Adipose tissue (tissue), 3 donors: Measurements from ENCODE around the gene ADGRG3. TPM values are rescaled to one million over a fixed set of nuclear protein-coding genes. Genes with fewer than 3 reads are reported as not detected.
"Not testable (repeated sequence)": the region's sequence is repeated elsewhere in the genome, so short reads cannot be mapped to it uniquely, and the experiment has no call there.

Experiments
- H3K27ac ChIP-seq: one replicate; pipeline ENCODE4 v1.5.1; 2013; ENCODE audit warnings: low read depth, low read length
- whole genome bisulfite sequencing, 3 donors: extraction: QIAGEN DNeasy Blood & Tissue Kit; methylation state at CpG; one replicate each; pipeline ENCODE4 v1.1.7; 2013; 5-methylcytosine and 5-hydroxymethylcytosine counted together
- polyA plus RNA-seq, 3 donors: library from polyadenylated mRNA; stranded (reverse); fragments of 200-250 nt; gene quantifications; one replicate each; pipeline ENCODE4 v1.2.3, GENCODE V29; 2013
- donor health status: healthy with polysubstance abuse.
- donor health status: Bipolar disorder and iron deficiency.
- donor health status: healthy.

The ADGRG3 gene
- polyA plus RNA-seq, 3 donors, result 0.32 to 15.7 (median 8.4) TPM

DNA sequence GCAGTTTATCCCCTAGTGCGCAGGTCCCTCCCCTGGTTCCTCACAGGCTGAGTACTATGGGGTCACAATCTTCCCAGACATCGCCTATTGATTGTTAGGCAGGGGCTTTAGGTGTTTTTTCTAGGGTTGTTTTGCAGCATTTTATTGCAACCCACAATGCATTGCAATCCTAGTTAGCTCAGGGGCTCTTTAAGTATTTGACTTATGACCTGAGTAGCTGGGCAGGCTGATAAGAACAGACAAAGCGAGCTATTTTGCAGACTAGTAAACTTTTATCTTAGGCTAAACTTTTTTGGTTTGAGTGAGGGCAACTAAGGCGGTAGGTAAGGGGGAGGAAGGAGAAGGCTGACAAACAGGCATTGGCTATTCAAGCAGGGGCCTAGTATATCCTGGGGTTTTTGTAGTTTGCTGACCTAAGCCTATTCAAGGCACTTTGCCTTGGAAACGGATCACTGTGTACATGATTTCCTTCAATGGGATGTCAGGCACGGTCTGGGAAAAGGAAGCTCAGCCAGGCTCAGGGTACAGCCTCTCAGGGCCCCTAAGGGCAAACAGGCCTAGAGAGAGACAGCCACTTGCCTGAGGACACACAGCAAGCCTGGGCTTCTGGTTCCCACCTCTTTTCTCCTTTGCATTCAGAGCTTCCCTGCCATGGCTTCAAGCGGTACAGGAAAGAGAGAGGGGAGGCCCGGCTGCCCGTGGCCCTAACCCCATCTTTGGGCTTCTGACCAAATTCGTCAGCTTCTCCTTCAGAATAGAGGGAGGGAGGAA lies 32.9 kb downstream of the ADGRG3 start:
- H3K27ac ChIP-seq, result no peak overlapping the region
- 43 to 67% (median 65%) methylated on average over 10 of the region's 10 CpGs for WGBS, 3 donors

GRCh38 chr16:57701759-57702371 lies 33.8 kb downstream of the ADGRG3 start:
- 73 to 83% (median 74%) methylated on average over 23 of the region's 23 CpGs for WGBS, 3 donors
- no peak overlapping the region for H3K27ac ChIP-seq

DNA sequence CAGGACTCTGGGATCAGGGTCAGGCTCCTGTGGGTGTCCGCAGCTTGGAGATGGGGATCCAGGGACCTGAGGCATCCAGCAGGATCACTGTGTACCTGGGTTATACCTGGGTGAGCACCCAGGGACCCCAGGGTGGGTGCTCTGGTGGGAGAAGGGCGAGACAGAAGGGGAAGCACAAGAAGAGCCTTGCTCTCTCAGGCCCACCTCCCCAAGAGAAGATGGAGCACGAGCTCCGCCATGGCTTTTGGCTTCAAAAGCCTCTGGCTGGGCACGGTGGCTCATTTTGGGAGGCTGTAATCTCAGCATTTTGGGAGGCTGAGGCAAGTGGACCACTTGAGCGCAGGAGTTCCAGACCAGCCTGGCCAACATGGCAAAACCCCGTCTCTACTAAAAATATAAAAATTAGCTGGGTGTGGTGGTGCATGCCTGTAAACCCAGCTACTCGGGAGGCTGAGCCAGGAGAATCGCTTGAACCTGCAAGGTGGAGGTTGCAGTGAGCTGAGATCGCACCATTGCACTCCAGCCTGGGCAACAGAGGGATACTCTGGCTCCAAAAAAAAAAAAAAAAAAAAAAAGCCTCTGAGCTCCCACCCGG lies 35.4 kb downstream of the ADGRG3 start:
- H3K27ac ChIP-seq, result no peak overlapping the region
- 68 to 94% (median 91%) methylated on average over 11 of the region's 11 CpGs for WGBS, 3 donors

DNA sequence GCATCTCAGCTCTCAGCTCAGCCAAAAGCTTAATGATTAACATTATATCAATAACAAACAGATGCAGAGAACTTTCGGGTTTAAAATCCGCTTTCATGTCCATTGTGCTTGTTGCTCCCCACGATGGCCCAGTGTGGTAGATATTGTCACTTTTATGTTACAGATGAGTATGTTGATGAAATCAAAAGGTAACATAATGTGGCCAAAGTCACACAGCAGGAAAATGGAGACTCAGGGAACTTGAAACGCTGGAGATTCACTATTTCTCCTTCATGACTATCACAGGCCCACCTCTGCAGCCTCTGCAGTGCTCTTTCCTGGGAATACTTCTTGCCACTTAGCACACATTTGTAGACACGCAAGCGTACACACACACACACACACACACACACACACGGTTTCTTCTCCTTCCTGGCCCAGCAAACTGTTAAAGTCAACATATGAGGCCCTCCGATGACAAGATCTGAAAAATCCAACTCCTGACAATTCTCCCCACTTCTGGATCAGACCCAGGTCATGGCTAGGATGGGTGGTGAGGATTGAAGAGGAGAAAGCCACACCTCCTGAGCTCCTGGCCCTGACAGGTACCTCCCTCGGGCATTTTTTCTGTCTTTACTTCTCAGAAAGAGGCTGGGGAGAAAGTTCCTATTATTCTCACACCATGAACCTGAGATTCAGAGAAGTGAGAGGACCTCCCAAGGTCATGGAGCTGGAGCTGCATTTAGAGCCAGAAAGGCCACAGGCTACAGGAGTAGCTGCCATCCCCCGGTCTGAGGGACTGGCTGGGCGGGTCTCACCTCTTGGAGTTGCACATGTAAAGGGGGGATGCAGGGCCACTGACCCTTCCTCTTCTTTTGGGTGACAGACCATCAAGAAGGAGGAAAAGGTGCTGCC lies 36.2 kb downstream of the ADGRG3 start:
- no peak overlapping the region for H3K27ac ChIP-seq
- 36 to 75% (median 73%) methylated on average over 11 of the region's 11 CpGs for WGBS, 3 donors

DNA sequence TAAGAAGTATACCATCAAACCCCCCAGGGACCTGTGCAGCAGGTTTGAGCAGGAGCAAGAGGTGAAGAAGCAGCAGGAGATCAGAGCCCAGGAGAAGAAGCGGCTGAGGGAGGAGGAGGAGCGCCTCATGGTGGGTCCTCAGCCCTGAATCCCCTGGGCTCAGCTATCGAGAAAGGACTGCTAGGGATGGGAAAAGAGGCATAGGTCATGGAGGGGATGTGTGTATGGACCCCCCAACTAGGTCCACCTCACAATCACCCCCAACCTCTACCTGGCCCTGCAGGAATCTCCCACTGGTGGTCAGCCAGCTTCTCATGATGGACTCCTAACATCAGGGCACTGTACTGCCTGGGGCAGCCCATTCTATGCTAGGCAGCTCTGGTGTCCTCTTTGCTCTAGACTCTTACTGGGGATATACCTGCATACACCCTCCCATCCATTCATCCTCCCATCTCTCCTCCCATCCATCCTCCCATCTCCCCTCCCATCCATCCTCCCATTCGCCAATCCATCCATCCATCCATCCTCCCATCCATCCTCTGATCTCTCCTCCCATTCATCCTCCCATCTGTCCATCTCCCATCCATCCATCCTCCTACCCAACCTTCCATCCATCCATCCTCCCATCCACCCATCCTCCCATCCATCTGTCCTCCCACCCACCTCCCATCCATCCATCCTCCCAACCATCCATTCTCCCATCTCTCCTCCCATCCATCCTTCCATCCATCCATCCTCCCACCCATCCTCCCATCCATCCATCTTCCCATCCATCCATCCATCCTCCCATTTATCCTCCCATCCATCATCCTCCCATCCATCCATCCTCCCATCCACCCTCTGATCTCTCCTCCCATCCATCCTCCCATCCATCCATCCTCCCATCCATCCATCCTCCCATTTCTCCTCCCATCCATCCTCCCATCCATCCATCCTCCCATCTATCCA lies 37.1 kb downstream of the ADGRG3 start:
- 93 to 96% (median 94%) methylated on average over 4 of the region's 4 CpGs for WGBS, 3 donors
- no peak overlapping the region for H3K27ac ChIP-seq

DNA sequence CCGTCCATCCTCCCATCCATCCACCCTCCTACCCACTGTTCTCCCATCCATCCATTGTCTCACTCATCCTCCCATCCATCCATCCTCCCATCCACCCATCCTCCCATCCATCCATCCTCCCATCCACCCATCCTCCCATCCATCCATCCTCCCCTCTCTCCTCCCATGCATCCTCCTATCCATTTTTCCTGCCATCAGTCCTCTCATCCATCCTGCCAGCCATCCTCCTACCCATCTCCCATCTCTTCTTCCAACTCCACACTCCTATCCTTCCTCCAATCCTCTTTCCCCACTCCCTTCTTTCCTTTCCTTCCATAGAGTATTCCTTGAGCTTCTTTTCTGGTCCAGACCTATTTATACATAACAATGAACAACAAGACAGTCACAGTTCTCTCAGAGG lies 38.6 kb downstream of the ADGRG3 start:
- no peak overlapping the region for H3K27ac ChIP-seq
- 88 to 89% methylated on average over 1 of the region's 1 CpG; no CpG with 5 or more reads in 1 of the 3 donors for WGBS, 3 donors

GRCh38 chr16:57707331-57707730 lies 39.2 kb downstream of the ADGRG3 start:
- no peak overlapping the region for H3K27ac ChIP-seq
- WGBS, 3 donors, result 90 to 92% (median 91%) methylated on average over 11 of the region's 11 CpGs

DNA sequence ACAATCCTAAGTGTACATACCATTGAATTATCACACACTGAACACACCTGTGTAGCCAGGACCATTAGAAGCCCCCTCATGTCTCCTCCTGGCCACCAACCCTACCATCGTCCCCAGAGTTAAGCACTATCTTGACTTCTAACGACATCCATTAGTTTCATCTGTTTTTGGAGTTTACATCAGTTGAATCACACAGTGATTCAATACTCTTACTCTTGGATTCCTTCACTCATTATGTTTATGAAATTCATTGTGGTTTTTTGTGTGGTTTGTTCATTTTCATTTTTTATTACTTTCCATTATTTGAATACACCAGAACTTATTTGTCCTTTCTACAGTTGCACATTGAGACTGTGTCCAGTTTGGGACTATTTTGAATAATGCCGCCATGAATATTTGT lies 40.1 kb downstream of the ADGRG3 start:
- WGBS, 3 donors, result 85 to 92% (median 86%) methylated on average over 3 of the region's 3 CpGs

DNA sequence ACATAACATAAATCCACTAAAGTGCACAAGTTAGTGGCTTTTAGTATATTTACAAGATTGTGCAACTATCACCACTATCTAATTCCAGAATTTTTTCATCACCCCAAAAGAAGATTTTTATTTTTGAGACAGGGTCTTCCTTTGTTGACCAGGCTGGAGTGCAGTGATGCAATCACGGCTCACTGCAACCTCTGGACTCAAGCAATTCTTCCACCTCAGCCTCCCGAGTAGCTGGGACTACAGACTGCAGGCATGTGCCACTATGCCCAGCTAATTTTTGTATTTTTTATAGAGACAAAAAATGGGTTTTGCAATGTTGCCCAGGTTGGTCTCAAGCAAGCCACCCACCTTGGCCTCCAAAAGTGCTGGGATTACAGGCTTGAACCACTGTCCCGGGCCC lies 41.6 kb downstream of the ADGRG3 start:
- no peak overlapping the region for H3K27ac ChIP-seq
- WGBS, 3 donors, result 79 to 91% (median 91%) methylated on average over 3 of the region's 3 CpGs

More for the DNA sequence above, 40.1 kb downstream of the ADGRG3 start:
- H3K27ac ChIP-seq, result no peak overlapping the region

DNA sequence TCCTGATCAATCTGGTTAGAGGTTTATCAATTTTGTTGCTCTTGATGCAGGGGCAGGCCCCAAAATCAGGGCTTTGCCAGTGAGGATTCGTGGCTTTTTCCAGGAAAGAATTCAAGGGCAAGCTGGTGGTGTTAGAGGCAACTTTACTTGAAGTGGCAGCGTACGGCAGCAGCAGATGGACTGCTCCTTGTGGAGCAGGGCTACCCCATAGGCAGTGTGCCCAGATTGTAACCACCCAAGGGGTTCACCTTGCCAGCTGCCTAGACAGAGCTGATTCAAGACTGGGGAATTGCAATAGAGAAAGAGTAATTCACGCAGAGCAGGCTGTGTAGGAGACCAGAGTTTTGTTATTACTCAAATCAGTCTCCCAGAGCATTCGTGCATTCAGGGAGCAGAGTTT lies 43.2 kb downstream of the ADGRG3 start:
- H3K27ac ChIP-seq, result no peak overlapping the region
- WGBS, 3 donors, result 88 to 93% (median 89%) methylated on average over 5 of the region's 5 CpGs

GRCh38 chr16:57711993-57712392 lies 43.9 kb downstream of the ADGRG3 start:
- WGBS, 3 donors, result 93 to 96% (median 94%) methylated on average over 3 of the region's 3 CpGs
- no peak overlapping the region for H3K27ac ChIP-seq

- not testable (repeated sequence) for H3K27ac ChIP-seq
- 67 to 83% (median 76%) methylated on average over 6 of the region's 6 CpGs for WGBS, 3 donors
These were observed 44.5 kb downstream of the ADGRG3 start for GRCh38 chr16:57712569-57712968.

GRCh38 chr16:57713596-57713995 lies 45.5 kb downstream of the ADGRG3 start:
- WGBS, 3 donors, result 85 to 92% (median 90%) methylated on average over 8 of the region's 8 CpGs
- H3K27ac ChIP-seq, result no peak overlapping the region

- WGBS, 3 donors, result 87 to 92% (median 92%) methylated on average over 6 of the region's 6 CpGs
These were observed 45.9 kb downstream of the ADGRG3 start for GRCh38 chr16:57714047-57714446.

DNA sequence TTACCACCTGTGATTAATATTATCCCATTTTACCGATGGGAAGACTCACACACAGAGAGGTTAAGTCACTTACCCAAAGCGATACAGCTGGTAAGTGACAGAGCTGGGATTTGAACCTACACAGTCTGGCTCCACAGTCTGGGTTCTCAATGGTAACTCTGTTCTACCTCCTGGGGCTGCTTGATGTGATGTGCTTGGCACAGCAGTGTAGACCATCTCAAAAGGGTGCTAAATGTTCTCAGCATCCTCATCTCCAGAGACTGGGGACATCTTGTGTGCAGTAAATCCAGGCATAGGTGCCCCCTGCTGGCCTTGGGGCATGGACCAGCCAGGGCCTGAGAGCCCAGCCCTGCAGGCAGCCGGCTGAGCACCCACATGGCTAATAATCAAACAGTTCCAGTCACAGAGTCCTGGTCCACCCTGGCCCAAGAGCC lies 52.1 kb downstream of the ADGRG3 start:
- 57 to 67% (median 63%) methylated on average over 3 of the region's 3 CpGs for WGBS, 3 donors
- H3K27ac ChIP-seq, result no peak overlapping the region

More at GRCh38 chr16:57714047-57714446, 45.9 kb downstream of the ADGRG3 start:
- H3K27ac ChIP-seq, result no peak overlapping the region

- 77 to 79% (median 78%) methylated on average over 17 of the region's 17 CpGs for WGBS, 3 donors
- no peak overlapping the region for H3K27ac ChIP-seq
These were observed 53.5 kb downstream of the ADGRG3 start for GRCh38 chr16:57721356-57722209.

DNA sequence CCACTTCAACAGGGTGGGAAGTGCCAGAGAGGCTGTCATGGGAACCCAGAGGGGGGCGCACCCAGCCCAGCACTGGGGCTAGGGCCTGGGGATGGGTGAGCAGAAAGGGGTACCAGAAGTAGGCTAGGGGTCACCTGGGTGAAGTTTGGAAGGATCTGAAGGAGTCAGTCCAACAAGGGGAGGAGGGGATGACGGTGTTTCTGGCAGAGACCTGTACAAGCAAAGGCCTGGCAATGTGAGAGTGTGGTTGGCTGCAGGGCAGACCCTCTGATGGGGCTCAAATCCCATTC lies 54.0 kb downstream of the ADGRG3 start:
- 83 to 97% (median 92%) methylated on average over 2 of the region's 2 CpGs for WGBS, 3 donors
- H3K27ac ChIP-seq, result no peak overlapping the region
